GM19328 (cell line): ENCODE results near the gene DAPK2.
"Not testable (repeated sequence)": the region's sequence is repeated elsewhere in the genome, so short reads cannot be mapped to it uniquely, and the experiment has no call there.

Experiments used
- ATAC-seq: cut with Tn5 transposase; IDR thresholded peaks from one replicate; pipeline ENCODE4 v1.9.1; 2021; ENCODE audit warnings: mild to moderate bottlenecking, moderate library complexity; ENCODE audit not compliant: unreplicated experiment

Gene DAPK2

DNA sequence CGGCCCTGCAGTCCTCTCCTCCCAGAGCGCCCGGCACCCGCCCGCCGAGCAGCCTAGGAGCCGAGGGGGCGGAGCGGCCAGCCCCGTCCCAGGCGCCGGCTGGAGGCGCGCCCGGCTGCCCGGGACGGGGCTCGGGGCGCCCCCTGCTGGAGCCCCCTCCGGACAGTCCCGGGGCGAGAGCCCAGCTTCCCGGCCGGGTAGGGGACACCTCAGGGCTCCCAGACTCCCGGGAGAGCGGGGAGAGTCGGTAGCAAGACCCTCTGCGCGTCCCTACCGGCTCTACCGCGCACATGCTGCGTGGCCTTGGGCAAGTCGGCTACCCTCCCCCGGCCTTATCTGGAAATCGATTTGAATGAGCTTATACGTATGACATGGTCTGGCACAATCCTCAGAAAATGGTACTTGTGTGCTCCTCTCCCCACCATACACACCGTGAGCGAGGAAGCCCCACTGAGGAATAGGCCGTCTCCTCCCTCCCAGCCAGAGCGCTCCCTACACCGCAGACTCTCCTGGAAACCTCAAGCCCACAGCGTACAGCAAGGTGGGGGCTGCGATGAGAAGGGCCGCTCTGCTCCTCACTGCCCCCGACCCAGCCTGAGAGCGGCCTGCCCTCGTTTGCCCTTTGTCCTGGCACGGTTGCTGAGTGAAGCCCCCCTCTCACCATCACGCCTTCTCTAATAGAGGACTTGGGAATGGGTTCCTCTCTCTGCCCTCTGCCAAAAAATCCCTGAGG lies at the start of gene DAPK2:
TSS of gene DAPK2 (minus strand) at position 65 of the 733 bp plus-strand sequence. CDS start 6,224 bp downstream, outside the sequence.
- ATAC-seq = no peak

DNA sequence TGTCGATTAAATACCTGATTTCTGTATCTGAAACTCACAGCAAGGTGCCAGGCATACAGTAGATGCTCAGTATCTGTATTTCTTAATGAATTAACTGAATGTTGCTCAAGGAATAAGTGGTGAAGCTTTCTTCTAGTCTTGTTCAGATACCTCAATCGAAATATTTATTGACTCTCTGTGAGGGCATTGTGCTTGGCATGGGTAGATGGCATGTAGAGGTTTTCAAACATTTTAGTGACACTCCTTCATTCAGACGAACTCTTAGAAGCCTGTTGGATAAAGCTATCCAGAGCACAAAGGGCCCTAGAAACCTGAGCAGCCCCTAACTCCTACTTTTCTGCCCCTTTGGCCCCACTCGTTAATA lies 49.1 kb upstream of the DAPK2 start:
- no peak for ATAC-seq

DNA sequence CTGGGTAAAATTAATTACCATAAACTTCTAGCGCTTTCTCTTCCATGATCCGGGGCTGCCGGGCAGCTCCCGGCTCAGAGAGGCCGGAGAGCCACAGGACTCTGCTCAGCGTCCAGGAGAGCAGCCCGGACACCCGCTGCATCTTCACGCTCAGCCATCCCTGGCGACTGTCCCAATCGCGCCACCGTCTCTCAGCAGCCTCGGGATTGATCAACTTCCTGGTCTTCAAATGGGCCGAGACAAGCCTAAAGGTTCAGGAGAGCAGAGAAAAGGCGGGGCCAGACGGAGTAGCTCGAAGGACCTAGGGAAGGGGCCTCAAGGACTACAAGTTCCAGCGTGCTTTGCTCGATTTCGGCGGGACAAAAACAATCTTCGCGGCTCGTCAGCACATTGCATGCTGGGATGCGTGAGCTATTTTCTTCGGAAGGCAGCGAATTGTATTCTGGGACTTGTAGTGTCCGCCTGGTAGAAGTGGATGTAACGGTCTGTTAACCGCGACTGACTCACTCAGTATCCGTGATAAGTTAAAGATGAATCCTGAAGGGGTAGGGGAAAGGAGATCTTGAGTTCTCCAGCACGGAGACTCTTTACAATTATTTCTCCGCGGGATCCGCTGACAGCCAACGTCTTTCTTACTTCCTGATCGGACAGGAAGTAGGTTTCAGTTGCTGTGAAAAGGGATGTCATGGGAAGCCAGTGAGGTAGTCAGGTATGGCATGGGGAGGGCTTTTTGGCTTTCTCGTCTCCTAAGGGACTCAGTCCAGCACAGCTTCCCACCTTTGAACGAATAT lies 47.5 kb upstream of the DAPK2 start, which contains the start of gene CIAO2A:
TSS of gene CIAO2A (minus strand) at position 212 of the 791 bp plus-strand sequence. CDS start at position 142, 70 bp downstream.
- peak; percentile 56 for ATAC-seq

DNA sequence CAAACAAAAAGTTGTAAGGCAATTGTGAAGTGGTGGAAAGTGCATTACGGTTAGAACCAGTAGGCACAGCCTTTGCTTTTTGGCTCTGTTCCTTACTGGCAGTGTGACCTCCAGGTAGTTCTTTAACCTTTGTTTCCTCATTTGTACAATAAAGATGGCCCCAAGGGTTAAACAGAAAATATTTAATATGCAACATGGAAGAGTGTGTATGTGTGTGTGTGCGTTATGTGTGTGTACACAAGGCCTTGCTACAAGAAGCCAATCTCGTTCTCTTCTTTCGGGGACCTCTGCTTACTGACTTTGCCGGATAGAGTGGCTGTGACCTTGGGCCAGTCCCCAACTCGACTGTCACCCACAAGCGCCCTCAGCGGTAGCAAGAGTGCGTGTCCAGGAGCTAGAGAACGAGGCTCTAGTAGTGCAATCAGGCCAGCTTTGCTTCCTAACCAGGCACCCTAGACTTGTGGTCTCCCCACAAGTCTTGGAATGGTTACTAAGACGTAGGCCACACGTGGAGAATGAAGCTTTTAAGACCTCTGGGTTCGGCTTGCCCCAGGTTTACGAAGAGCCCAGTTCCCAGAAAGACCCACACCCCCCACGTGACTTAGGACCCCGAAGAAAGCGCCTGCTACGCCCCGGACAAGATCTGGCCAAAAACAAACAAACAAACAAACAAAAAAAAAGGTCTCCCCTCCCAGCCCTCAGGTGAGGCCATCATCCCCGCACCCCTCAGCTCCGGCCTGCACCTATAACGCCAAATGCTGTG lies 46.8 kb upstream of the DAPK2 start:
- ATAC-seq = peak; percentile 1

DNA sequence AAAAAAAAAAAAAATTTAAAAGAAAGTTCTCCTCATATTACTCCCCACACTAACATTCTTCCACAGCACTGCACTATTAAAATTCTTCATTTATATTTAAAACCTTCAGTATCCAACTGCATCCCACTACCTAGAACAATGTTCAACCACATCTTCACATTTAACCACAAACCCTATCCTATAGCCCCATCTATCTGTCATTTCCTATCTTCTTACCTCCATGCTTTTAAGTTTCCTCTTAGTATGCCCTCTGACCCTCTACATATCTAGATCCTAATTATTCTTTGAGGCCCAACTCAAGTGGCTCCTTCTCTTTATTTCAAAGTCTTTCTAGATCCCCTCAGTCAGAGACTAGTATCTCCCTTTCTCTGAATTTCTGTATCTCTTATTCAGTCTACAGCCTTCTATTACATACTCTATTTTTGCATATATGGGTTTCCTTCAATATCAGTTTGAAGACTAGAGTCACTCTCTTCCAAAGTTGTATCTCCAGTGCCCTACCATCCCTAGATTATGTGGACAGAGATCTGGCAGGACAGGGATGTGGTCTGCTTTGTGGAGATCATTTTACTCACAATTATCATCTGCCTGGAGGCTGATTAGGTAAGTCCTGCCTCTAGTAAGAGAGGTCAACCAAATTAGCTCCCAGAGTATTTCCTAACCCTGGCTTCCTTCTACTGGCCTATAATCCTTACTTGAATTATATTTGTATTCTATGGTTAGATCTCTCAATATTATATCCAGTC lies 46.0 kb upstream of the DAPK2 start:
- no peak for ATAC-seq

DNA sequence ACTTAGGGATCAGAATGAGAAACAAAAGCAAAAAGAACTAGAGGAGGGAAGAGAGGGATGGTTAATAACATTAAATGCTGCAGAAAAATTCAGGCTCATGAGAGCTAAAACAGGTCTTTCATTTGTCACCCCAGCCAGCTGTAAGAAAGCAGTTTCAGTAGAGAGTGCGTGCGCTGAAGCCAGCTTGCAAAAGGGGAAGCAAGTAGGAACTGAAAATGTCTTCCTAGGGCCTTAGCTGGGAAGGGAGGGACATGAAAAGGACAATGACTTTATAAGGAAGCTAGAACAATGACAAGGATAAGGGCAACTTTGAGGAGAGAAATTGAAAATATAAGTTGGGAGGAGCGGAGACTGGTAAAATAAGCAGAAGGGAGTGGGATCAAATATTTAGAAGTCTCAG lies 44.2 kb upstream of the DAPK2 start:
- no peak for ATAC-seq

DNA sequence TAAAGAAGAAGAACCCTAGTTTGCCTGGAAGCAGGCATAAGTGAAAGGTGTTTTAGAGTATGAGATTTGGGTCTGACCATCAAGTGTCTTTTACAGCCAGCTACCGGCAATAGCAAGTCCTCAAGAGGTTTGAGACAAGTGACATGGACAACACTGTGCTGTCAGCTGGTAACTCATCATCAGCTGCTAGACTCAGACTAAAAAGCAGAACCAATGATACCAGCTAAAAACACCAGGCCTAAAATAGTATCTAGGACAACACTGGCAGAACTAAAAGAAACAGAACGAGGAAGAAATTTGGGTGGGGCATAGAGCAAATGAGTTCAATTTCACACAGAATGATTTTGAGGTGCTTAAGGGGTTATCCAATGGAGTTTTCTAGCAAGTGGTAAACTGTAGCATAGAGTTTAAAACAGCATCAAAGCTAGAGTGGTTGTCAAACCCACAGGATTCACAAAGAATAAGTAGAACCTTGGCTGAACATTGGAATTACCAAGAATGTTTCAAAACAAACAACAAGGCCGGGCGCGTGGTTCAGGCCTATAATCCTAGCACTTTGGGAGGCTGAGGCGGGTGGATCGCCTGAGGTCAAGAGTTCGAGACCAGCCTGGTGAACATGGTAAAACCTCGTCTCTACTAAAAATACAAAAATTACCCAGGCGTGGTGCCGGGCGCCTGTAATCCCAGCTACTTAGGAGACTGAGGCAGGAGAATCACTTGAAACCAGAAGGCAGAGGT lies 43.4 kb upstream of the DAPK2 start:
- no peak for ATAC-seq

DNA sequence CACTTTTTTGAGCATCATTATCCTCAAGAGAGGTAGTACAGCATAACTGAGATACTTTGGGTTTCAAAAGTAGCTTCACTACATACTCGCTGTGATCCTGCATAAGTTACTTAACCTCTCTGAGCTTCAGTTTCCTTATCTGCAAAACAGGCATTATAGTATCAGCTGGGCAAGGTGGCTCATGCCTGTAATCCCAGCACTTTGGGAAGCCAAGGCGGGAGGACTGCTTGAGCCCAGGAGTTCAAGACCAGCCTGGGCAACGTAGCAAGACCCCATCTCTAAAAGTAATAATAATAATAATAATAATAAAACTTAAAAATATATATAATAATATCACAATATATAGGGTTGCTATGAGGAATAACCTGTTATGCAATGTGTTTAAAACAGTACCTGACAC lies 36.5 kb upstream of the DAPK2 start:
- no peak for ATAC-seq

DNA sequence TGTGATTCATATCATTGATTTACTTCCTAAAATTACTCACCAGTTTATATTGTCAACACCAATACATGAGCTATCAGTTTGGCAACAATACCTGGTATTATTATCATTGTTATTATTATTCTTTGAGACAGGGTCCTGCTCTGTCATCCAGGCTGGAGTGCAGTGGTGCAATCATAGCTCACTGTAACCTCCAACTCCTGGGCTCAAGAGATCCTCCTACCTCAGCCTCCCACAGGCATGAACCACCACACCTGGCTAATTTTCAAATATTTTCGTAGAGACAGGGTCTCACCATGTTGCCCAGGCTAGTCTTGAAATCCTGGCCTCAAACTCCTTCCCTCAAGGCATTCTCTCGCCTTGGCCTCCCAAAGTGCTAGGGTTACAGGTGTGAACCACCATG lies 27.2 kb upstream of the DAPK2 start:
- not testable (repeated sequence) for ATAC-seq

DNA sequence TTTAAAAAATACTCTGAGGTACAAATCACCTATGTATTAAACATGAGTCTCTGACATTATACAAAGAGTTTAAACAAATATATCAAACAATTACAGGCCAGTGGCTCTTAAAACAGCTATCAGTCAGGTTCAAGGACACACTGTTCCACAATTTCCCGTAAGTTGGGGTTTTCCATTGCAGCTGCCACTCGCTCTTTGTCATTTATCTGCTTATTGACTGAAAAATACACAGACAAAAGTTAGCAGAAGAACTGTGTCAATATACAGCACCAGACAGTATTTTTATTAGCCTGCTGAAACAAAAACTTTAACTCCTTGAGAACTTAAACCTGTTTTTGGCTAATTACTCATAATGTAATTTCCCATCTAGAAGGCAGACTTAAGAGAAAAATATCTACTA lies 26.5 kb upstream of the DAPK2 start:
- ATAC-seq = no peak

DNA sequence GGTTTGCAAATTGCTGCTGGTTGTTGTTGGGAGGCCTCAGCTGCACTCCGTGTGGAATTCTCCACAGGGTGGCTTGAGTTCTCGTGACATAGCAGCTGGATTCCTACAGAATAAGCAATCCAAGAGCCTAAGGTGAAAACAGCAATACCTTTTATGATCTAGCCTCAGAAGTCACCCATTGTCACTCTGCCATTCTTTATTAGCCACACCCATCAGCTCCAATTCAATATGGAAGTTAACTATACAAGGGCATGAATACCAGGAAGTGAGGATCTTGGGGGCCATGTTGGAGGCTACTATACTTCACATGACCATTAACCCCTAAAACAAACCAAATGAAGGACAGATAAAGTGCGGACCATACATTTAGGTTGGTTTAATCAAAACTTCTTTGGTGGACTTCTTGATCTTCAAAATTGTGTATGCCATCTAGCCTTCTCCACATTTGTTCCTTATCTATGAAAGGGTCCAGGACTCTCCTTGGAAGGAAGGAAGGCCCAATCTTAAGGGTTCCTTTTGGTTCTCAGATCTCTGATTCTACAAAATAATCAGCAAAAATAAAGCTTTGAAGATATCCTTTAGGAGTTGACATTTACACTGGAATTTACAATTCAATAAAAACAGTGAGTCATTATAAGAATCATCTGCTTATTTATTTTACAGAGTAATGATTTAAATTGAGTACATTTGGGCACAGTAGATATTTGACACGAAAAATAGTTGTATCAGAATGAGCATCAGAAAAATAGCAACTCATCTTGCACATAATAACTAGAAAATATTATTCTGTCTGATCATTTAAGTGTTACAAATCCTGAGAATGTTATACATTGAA lies 25.9 kb upstream of the DAPK2 start:
- ATAC-seq = no peak

DNA sequence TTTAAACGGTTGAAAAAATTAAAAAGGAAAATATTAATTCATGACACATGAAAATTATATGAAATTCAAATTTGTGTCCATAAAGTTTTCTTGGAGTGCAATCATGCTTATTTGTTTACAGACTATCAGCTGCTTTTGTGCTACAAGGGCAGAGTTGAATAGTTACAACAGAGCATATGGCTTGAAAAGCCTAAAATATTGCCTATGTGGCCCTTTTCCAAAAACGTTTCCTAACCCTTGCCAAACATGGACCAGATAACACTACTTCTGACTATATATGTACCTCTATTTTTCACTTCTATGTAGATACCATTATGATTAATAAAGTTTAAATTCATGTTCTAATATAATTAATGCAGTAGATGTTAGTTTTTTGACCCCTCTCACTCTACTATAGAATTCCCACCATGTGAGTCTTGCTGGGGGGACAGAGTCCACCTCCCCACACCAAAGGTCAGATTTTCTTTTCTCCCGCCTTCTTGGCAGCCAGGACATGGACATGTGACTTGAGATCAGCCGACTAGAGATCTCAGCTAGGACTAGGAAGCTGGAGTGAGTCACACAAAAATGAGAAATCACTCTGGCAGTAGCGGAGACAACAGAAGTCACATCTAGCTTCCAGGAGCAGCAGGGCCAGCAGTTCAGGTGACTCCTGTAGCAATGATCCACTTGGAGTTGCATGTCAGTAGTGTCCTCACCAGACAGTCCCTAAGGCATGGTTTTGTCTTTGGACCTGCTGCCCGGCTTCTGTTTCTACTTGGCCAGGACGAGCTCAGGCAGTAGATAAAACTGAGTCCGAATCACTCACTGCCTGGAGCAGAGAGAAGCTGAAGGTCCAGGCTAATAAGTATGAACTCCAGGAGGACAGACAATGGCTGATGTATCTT lies 24.9 kb upstream of the DAPK2 start:
- ATAC-seq = no peak

DNA sequence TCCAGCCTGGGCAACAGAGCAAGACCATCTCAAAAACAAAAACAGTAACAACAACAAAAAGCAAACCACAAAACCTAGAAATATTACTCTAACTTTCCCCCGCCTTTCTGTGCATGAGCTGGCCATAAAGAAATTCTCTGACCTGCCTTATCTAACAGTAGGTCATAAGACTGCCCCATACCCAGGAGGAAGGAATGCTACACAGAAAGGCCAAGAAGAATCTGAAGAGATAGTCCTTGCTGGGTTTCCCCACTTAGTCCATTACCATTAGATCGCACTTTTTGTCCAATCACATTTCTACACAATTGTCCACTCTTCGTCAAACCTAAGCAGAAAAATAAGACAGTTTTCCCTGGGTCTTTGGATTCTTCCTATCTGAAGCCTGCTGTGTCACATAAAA lies 23.8 kb upstream of the DAPK2 start:
- ATAC-seq = no peak

DNA sequence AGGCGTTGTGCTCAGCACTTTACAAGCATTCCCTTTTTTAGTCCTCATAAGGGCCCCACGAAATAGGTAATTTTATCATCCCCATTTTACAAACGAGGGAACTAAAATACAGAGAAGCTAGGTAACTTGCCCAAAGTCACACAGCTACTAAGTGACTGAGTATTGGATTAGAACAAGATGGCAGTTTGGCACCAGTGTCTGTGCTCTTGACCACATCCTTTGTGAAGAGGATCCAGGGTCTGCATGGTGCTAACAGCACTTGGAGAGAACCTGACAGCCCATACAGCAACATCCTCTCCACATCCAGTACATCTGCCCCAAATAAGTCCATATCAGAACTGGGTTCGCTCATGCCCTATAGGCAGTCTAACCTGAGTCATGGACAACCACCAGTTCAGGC lies 21.8 kb upstream of the DAPK2 start:
- ATAC-seq = no peak

DNA sequence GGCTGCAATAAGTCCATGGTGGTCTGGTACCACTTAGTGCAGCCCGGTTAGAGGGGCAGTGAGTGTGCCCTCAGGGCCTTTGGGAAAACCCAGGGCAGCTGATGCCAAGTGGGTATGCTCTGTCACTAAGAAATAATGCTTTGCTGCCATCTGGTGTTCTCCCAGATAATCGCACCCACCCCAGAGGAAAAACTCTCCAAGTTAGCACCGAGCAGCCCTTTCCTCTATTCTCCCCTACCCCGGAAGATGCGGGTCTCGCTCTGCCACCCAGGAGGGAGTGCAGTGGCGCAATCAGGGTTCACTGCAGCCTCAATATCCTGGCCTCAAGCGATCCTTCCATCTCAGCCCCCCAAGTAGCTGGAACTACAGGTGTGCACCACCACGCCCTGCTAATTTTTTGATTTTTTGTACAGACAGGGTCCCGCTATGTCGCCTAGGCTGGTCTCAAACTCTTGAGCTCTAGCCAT lies 21.3 kb upstream of the DAPK2 start:
- no peak for ATAC-seq

DNA sequence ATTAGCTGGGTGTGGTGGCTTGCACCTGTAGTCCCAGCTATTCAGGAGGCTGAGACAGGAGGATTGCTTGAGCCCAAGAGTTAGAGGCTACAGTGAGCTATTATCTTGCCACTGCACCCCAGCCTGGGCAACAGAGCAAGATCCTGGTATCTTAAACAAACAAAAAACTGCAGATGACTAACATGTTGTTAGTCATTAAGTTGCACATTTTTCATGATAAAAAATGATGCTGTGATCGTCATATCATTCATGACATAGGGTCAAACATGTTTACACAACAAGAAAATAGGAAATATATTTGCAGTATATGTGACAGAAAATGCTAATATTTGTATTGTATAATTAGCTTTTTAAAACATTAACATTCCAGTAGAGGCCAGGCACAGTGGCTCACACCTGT lies 20.2 kb upstream of the DAPK2 start:
- ATAC-seq = no peak

DNA sequence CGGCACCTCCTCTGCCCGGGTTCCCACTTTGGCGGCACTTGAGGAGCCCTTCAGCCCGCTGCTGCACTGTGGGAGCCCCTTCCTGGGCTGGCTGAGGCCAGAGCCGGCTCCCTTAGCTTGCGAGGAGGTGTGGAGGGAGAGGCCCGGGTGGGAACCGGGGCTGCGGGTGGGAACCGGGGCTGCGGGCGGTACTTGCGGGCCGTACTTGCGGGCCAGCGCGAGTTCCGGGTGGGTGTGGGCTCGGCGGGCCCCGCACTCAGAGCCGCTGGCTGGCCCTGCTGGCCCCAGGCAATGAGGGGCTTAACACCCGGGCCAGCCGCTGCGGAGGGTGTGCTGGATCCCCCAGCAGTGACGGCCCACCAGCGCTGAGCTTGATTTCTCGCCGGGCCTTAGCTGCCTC lies 14.4 kb upstream of the DAPK2 start:
- no peak for ATAC-seq

DNA sequence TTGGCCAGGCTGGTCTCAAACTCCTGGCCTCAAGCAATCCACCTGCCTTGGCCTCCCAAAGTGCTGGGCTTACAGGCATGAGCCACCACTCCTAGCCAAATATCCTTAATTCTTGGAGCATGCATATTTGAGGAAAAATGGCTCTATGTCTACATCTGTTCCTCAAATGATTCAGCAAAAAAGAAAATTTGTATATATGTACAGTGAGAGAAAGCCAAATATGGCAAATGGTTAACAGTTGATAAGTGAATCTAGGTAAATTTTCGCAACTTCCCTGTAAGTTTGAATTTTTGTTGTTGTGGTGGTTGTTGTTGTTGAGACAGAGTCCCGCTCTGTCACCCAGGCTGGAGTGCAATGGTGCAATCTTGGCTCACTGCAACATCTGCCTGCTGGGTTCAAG lies 12.8 kb upstream of the DAPK2 start:
- not testable (repeated sequence) for ATAC-seq
